ENCODE results near the gene TCEANC2. TPM values are rescaled to one million over a fixed set of nuclear protein-coding genes. Genes with fewer than 3 reads are reported as not detected.

TCEANC2 gene
- total RNA-seq, 1 experiment from 2014 or later = 5.3 TPM

DNA sequence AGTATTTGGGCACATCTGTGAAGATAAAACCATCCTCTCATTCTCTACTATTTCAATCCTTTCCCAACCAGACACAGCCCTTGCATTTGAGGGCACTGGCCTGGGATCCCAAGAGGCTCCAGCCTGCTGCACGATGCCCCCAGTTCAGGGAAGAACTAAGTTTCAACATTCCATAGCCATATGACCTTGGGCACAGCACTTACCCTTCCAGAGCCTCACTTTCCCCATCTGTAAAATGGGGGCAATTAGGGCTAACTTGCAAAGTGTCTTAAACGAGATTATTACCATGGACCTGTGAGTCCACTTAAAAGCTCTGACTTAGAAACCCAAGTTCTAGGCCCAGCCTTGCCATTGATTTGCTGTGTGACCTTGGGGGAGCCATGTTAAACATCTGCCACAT lies 76.5 kb downstream of the TCEANC2 start:
- H3K36me3 Mint-ChIP-seq (ENCODE audit: insufficient read depth in 1 of 3, low read depth in 3 of 3) = no peaks in the 10 kb centered on the region
- TF ChIP-seq, protein P1, sequence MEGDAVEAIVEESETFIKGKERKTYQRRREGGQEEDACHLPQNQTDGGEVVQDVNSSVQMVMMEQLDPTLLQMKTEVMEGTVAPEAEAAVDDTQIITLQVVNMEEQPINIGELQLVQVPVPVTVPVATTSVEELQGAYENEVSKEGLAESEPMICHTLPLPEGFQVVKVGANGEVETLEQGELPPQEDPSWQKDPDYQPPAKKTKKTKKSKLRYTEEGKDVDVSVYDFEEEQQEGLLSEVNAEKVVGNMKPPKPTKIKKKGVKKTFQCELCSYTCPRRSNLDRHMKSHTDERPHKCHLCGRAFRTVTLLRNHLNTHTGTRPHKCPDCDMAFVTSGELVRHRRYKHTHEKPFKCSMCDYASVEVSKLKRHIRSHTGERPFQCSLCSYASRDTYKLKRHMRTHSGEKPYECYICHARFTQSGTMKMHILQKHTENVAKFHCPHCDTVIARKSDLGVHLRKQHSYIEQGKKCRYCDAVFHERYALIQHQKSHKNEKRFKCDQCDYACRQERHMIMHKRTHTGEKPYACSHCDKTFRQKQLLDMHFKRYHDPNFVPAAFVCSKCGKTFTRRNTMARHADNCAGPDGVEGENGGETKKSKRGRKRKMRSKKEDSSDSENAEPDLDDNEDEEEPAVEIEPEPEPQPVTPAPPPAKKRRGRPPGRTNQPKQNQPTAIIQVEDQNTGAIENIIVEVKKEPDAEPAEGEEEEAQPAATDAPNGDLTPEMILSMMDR (conservative IDR thresholded peaks at IDR 0.05) = no peak
- Histone ChIP-seq H2AFZ (ENCODE audit: low read length) (no peak overlapping the region), H3K27ac (ENCODE audit: insufficient read length, low read depth, low read length) (no peak overlapping the region), H4K5ac (ENCODE audit: insufficient read length, low read depth, low read length) (no peak overlapping the region), H3K18ac (ENCODE audit: insufficient read length, low read depth, low read length) (no peak overlapping the region), H2BK5ac (ENCODE audit: insufficient read length, low read length) (no peak overlapping the region), H4K8ac (replicated peaks; ENCODE audit: insufficient read length, low read depth, low read length) (no peak overlapping the region), H3K56ac (ENCODE audit: insufficient read length, low read depth, low read length) (no peak overlapping the region), H3K9ac (ENCODE audit: extremely low read depth, insufficient read length, low read length) (no peak overlapping the region), H3K23ac (ENCODE audit: insufficient read length, low read depth, low read length) (no peak overlapping the region), H3K4me1 (ENCODE audit: insufficient read depth, low read length) (no peaks in the 10 kb centered on the region), H2BK12ac (ENCODE audit: insufficient read length, low read depth, low read length) (no peak overlapping the region), H3K79me1 (ENCODE audit: insufficient read depth, low read depth, low read length, poor library complexity, severe bottlenecking) (no peaks in the 10 kb centered on the region), H3K4me2 (ENCODE audit: insufficient read depth, insufficient read length, low read length) (no peak overlapping the region), H2AK5ac (ENCODE audit: insufficient read length, low read length) (no peak overlapping the region), H3T11ph (ENCODE audit: low read length) (no peak overlapping the region), H2BK20ac (ENCODE audit: low read depth, low read length, poor library complexity, severe bottlenecking) (no peak overlapping the region), H2BK15ac (ENCODE audit: low read depth, low read length) (no peak overlapping the region), H3K27me3 (ENCODE audit: insufficient read depth, low read length) (no peaks in the 10 kb centered on the region), H3K79me2 (ENCODE audit: insufficient read depth, low read length) (no peaks in the 10 kb centered on the region), H4K91ac (ENCODE audit: insufficient read length, low read depth, low read length) (no peak overlapping the region), H4K20me1 (ENCODE audit: control insufficient read depth, insufficient read depth, insufficient read length) (no peaks in the 10 kb centered on the region), H3K4ac (ENCODE audit: low read depth, low read length) (no peak overlapping the region), H3K23me2 (ENCODE audit: insufficient read length, low read depth, low read length, poor library complexity, severe bottlenecking) (no peaks in the 10 kb centered on the region), H2BK120ac (ENCODE audit: low read depth, low read length, poor library complexity, severe bottlenecking) (no peak overlapping the region), H3K14ac (ENCODE audit: insufficient read depth, low read length) (no peak overlapping the region), H3K9me3 (ENCODE audit: control insufficient read depth, low read depth, low read length) (no peaks in the 10 kb centered on the region)
- H3K9me3 Mint-ChIP-seq = no peaks in the 10 kb centered on the region; a peak in 1 of 5 replicates
- peaks cover 11 to 13% of the 10 kb centered on the region in 2 experiments for H3K4me1 Mint-ChIP-seq
- peaks cover 15% of the 10 kb centered on the region for H3K27me3 Mint-ChIP-seq (ENCODE audit: low read depth)
- WGBS (ENCODE audit: extremely low coverage, insufficient read length, low lambda C conversion rate) = no CpG with 5 or more reads among the region's 2 CpGs
- no peak overlapping the region for H3K4me3 Mint-ChIP-seq
- H3K27ac Mint-ChIP-seq = no peak overlapping the region
- DNase-seq = no peak
